ENCODE measurements around the gene PDYN. TPM values are rescaled to one million over a fixed set of nuclear protein-coding genes. Genes with fewer than 3 reads are reported as not detected.

The PDYN gene
- total and polyA plus RNA-seq, 9 of the 15 experiments (the other 6 are each of a cell fraction or from before 2014, with no cell fraction given) = not detected

DNA sequence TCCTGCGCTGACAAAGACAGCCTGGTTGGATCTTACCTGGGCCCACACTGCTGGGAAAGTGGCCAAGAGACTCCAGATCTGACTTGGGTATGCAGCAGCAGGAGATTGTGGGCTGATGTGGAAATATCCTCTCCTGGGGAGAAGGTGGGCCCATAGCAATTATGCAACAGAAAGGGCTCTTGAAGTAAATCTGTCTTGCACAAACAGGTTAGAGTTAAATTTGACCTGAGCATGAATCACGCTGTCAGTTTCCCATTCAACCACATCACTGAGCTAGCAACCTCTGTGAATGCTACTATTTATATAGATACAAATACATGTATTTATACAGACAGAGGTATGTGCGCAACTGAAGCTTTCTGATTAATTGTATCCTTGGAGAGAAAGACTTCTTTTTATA lies 28.3 kb upstream of the PDYN start:
- in situ Hi-C loops (cut with MboI) = no loop called here
- Histone ChIP-seq H3K36me3 (ENCODE audit: control insufficient read depth, insufficient read depth, low read length) (no peaks in the 10 kb centered on the region), H3K79me2 (ENCODE audit: control insufficient read depth, insufficient read depth, low read length) (no peaks in the 10 kb centered on the region), H4K20me1 (replicated peaks; ENCODE audit: control insufficient read depth, insufficient read depth, low read length) (no peaks in the 10 kb centered on the region), H3K27ac (ENCODE audit: extremely low read depth, low read depth, low read length) (no peak overlapping the region), H3K9me1 (ENCODE audit: control insufficient read depth, insufficient read depth, low read length) (no peaks in the 10 kb centered on the region), H3K27me3 (ENCODE audit: control insufficient read depth in 2 of 2, insufficient read depth in 2 of 2, low read length in 2 of 2) (no peaks in the 10 kb centered on the region; a peak in 1 of 5 replicates), H3K9me3 (replicated peaks; ENCODE audit: control insufficient read depth, insufficient read depth, low read depth, low read length) (no peaks in the 10 kb centered on the region), H3K4me3 (no peak overlapping the region), H2AFZ (ENCODE audit: low read depth, low read length) (no peak overlapping the region), H3K9ac (ENCODE audit: insufficient read depth in 1 of 2, low read depth in 2 of 2, low read length in 2 of 2) (no peak overlapping the region), H3K4me1 (replicated peaks in 1 of 2; ENCODE audit: control insufficient read depth in 2 of 2, insufficient read depth in 2 of 2, low read length in 2 of 2) (no peaks in the 10 kb centered on the region), H3K4me2 (ENCODE audit: insufficient read depth, low read length) (no peak overlapping the region)
- POLR2A ChIA-PET = interaction anchor here (0.6 kb wide), 1 partner anchor 882 kb away, joined by 6 read pairs; no protein-coding TSS in a partner anchor
- CTCF ChIA-PET (ENCODE audit: low intra/inter-chr PET ratio) = no interaction called here
- no TSS peak for BruUV-seq (replicated peaks)
- no peak for TF ChIP-seq ZNF408 (CRISPR knock-in tag; IDR thresholded peaks at IDR 0.05; ENCODE audit: low read depth)
- no peak for TF ChIP-seq ZBTB17 (CRISPR knock-in tag; IDR thresholded peaks at IDR 0.05)
- TF ChIP-seq IRF9 (tag; IDR thresholded peaks at IDR 0.05) = no peak
- no peak for TF ChIP-seq ATF7 (IDR thresholded peaks at IDR 0.05)
- TF ChIP-seq MCM2 (IDR thresholded peaks at IDR 0.05; ENCODE audit: low read depth) = no peak
- TF ChIP-seq ZNF212 (CRISPR knock-in tag; IDR thresholded peaks at IDR 0.05) = no peak
- TF ChIP-seq CHD1 (IDR thresholded peaks at IDR 0.05; ENCODE audit: low read length) = no peak
- no peak for TF ChIP-seq POLR2AphosphoS5 (IDR thresholded peaks at IDR 0.05; ENCODE audit: control insufficient read depth, insufficient read depth, low read depth, low read length)
- TF ChIP-seq, protein P1, sequence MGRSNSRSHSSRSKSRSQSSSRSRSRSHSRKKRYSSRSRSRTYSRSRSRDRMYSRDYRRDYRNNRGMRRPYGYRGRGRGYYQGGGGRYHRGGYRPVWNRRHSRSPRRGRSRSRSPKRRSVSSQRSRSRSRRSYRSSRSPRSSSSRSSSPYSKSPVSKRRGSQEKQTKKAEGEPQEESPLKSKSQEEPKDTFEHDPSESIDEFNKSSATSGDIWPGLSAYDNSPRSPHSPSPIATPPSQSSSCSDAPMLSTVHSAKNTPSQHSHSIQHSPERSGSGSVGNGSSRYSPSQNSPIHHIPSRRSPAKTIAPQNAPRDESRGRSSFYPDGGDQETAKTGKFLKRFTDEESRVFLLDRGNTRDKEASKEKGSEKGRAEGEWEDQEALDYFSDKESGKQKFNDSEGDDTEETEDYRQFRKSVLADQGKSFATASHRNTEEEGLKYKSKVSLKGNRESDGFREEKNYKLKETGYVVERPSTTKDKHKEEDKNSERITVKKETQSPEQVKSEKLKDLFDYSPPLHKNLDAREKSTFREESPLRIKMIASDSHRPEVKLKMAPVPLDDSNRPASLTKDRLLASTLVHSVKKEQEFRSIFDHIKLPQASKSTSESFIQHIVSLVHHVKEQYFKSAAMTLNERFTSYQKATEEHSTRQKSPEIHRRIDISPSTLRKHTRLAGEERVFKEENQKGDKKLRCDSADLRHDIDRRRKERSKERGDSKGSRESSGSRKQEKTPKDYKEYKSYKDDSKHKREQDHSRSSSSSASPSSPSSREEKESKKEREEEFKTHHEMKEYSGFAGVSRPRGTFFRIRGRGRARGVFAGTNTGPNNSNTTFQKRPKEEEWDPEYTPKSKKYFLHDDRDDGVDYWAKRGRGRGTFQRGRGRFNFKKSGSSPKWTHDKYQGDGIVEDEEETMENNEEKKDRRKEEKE (IDR thresholded peaks at IDR 0.05; ENCODE audit: borderline replicate concordance in 1 of 2, control insufficient read depth in 1 of 2, low read depth in 2 of 2, low read length in 1 of 2) = no peak
- TF ChIP-seq DMBX1 (CRISPR knock-in tag; IDR thresholded peaks at IDR 0.05; ENCODE audit: borderline replicate concordance) = no peak
- TF ChIP-seq, protein P2, sequence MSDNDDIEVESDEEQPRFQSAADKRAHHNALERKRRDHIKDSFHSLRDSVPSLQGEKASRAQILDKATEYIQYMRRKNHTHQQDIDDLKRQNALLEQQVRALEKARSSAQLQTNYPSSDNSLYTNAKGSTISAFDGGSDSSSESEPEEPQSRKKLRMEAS (CRISPR knock-in tag; IDR thresholded peaks at IDR 0.05) = no peak
- no peak for TF ChIP-seq CBX1 (IDR thresholded peaks at IDR 0.05; ENCODE audit: low read depth)
- TF ChIP-seq SIN3B (IDR thresholded peaks at IDR 0.05; ENCODE audit: low read depth) = no peak
- no peak for FAIRE-seq
- DNase-seq (ENCODE audit: extremely low read depth in 1 of 4, low spot score in 3 of 4) = no peak
- ATAC-seq = no peak
- intact Hi-C loops (cut with micrococcal nuclease) = no loop called here
- WGBS (ENCODE audit: insufficient coverage, low coverage, missing lambda C conversion rate) = 0% methylated on average over 3 of the region's 3 CpGs

Data from K562 (cell line).